ENCODE data around the gene IRF5. TPM values are rescaled to one million over a fixed set of nuclear protein-coding genes. Genes with fewer than 3 reads are reported as not detected.
"Not testable (repeated sequence)": the region's sequence is repeated elsewhere in the genome, so short reads cannot be mapped to it uniquely, and the experiment has no call there.

The IRF5 gene
- total RNA-seq, 4 donors from 2014 or later: 12.2 to 20.5 (median 16.9) TPM

- peak overlapping the region in 3 of 4 donors; percentile 7 to 83 (median 78) for H3K27ac ChIP-seq
- no peaks in the 10 kb centered on the region for H3K9me3 ChIP-seq
- H3K4me1 ChIP-seq: peaks cover 4 to 40% (median 7%) of the 10 kb centered on the region in 3 donors
- intact Hi-C loops (cut with DNase I): no loop called here
- DNase-seq: peak; percentile 28
- peaks cover 0 to 41% (median 0%) of the 10 kb centered on the region in 4 donors for H3K27me3 ChIP-seq
- peak overlapping the region in 2 of 4 donors; percentile 67 to 88 for H3K4me3 ChIP-seq
- peaks cover 0 to 20% (median 0%) of the 10 kb centered on the region in 3 donors for H3K36me3 ChIP-seq
- WGBS, 2 donors: 69 to 78% methylated on average over 5 to 10 of the region's 20 CpGs
- TF ChIP-seq CTCF (IDR thresholded peaks at IDR 0.05) (no peak), POLR2A (IDR thresholded peaks at IDR 0.05) (no peak)
Measured at GRCh38 chr7:128940494-128941322, 3.0 kb downstream of the IRF5 start.

DNA sequence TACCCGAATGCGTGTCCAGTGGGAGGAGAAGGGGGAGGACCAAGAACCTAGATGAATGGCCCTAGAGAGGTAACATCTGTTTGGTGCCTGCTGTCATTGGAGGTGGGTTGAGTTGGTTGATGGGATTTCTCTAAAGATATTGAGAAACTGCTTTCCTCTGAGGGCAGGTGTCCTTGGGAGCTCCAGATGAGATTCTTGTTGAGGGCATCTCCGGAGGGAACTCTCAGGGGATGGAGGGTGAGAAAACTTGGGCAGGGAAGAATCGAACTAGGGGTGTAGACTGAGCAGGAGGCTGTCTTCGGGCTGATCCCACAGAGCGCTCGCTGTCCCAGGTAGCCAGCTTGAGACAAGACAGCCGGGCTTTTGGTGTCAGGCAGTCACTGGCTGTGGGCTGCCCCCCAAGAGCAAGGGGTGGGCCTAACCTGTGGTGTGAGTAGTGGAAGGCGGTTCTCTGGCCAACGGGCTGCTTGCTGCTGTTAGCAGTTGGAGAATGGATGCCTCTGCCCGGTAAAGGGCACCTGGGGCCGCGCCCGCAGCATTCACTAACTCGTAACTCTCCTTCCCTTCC lies 3.7 kb downstream of the IRF5 start:
- peaks cover 0 to 27% (median 0%) of the 10 kb centered on the region in 3 donors for H3K36me3 ChIP-seq
- peaks cover 4 to 40% (median 7%) of the 10 kb centered on the region in 3 donors for H3K4me1 ChIP-seq
- no peak for TF ChIP-seq CTCF (IDR thresholded peaks at IDR 0.05)
- no peak for TF ChIP-seq POLR2A (IDR thresholded peaks at IDR 0.05)
- intact Hi-C loops (cut with DNase I): no loop called here
- no peaks in the 10 kb centered on the region for H3K9me3 ChIP-seq
- DNase-seq: no peak
- H3K27ac ChIP-seq: peak overlapping the region in 2 of 4 donors; percentile 32 to 83
- WGBS, 2 donors: 78 to 82% methylated on average over 7 to 10 of the region's 15 CpGs
- peak overlapping the region in 1 of 4 donors; percentile 88 for H3K4me3 ChIP-seq
- peaks cover 0 to 41% (median 0%) of the 10 kb centered on the region in 4 donors for H3K27me3 ChIP-seq

- WGBS, 2 donors: 85 to 92% methylated on average over 11 of the region's 16 CpGs
- Histone ChIP-seq H3K27ac (no peak overlapping the region), H3K4me3 (no peak overlapping the region), H3K4me1 (peaks cover 4 to 40% (median 7%) of the 10 kb centered on the region in 3 donors), H3K36me3 (peaks cover 0 to 33% (median 0%) of the 10 kb centered on the region in 3 donors), H3K9me3 (no peaks in the 10 kb centered on the region), H3K27me3 (peaks cover 0 to 39% (median 0%) of the 10 kb centered on the region in 4 donors)
- no peak for DNase-seq
- TF ChIP-seq POLR2A (IDR thresholded peaks at IDR 0.05) (no peak), CTCF (IDR thresholded peaks at IDR 0.05) (no peak)
- intact Hi-C loops (cut with DNase I): no loop called here
Measured at GRCh38 chr7:128941946-128942526, 4.3 kb downstream of the IRF5 start.

- peaks cover 0 to 35% (median 7%) of the 10 kb centered on the region in 3 donors for H3K4me1 ChIP-seq
- WGBS, 2 donors: 71 to 78% methylated on average over 2 of the region's 2 CpGs
- DNase-seq: not testable (repeated sequence)
Measured at GRCh38 chr7:128943251-128943650, 5.5 kb downstream of the IRF5 start.

DNA sequence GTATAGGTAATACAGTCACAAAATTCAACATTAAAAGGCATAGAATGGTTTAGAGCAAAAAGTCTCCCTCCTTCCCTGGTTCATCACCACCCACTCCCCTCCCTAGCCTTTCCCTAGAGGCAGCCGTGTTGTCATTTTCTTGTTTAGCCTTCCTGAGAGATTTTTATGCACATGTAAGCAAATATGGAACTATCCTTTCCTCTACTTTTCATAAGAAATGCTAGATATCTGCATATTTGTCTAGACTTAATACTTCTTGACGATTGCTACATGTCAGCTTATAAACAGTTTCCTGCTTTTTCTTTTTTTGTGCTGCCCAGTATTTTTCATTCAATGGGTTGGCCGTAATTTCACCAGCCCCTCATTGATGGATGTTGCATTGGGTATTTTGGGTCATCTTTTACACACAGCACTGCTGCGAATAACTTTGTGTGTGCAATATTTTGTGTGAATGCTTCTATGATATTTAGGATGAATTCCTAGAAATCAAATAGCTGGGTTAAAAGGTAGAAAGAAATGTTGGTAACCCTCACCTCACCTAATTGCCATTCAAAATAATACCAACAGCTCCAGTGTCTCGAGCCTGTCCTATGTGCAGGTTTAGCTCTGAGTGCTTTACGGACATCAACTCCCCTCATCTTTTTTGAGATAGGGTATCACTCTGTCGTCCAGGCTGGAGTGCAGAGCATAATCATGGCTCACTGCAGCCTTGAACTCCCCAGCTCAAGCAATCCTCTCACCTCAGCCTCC lies 6.9 kb downstream of the IRF5 start:
- intact Hi-C loops (cut with DNase I): no loop called here

More at GRCh38 chr7:128943251-128943650, 5.5 kb downstream of the IRF5 start:
- H3K9me3 ChIP-seq; H3K27ac ChIP-seq; intact Hi-C loops (cut with DNase I); H3K4me3 ChIP-seq: not testable (repeated sequence)
- H3K27me3 ChIP-seq: peaks cover 0 to 26% (median 0%) of the 10 kb centered on the region in 4 donors
- peaks cover 0 to 45% (median 0%) of the 10 kb centered on the region in 3 donors for H3K36me3 ChIP-seq

More for the DNA sequence above, 6.9 kb downstream of the IRF5 start:
- TF ChIP-seq POLR2A (IDR thresholded peaks at IDR 0.05) (no peak), CTCF (IDR thresholded peaks at IDR 0.05) (no peak)
- no peaks in the 10 kb centered on the region for H3K9me3 ChIP-seq
- no peak overlapping the region for H3K27ac ChIP-seq
- no peak overlapping the region for H3K4me3 ChIP-seq
- WGBS, 2 donors: 75 to 76% methylated on average over 7 of the region's 7 CpGs
- H3K36me3 ChIP-seq: peaks cover 0 to 59% (median 0%) of the 10 kb centered on the region in 3 donors
- no peak for DNase-seq
- H3K4me1 ChIP-seq: peaks cover 0 to 27% (median 0%) of the 10 kb centered on the region in 3 donors
- peaks cover 0 to 12% (median 0%) of the 10 kb centered on the region in 4 donors for H3K27me3 ChIP-seq
